Ovary (tissue), 9 donors: ENCODE data around the gene LRMDA. TPM values are rescaled to one million over a fixed set of nuclear protein-coding genes. Genes with fewer than 3 reads are reported as not detected.

Experiments
- DNase-seq, 5 donors: peaks; one replicate each; pipeline ENCODE4 v3.0.0-alpha.2; 2019 to 2020
- H3K27ac ChIP-seq, 2 donors: fragments of 200-600 bp; one replicate each; pipeline versions ENCODE4 v1.5.1 to v1.8.0; 2019 to 2022
- H3K27me3 ChIP-seq: fragments of 200-600 bp; one replicate; pipeline ENCODE4 v1.8.0; 2022
- H3K36me3 ChIP-seq: fragments of 200-600 bp; sonication (generic); one replicate; pipeline ENCODE4 v1.5.1; 2019
- H3K4me1 ChIP-seq: one replicate; pipeline ENCODE4 v1.8.1; 2013; ENCODE audit warnings: mild to moderate bottlenecking, moderate library complexity; ENCODE audit not compliant: insufficient read depth
- H3K4me3 ChIP-seq: fragments of 200-600 bp; sonication (generic); one replicate; pipeline ENCODE4 v1.5.1; 2017
- H3K9me3 ChIP-seq, 2 donors: fragments of 200-600 bp in 1 of 2; sonication (generic) in 1 of 2; one replicate each; pipeline versions ENCODE4 v1.5.1 to v1.8.1; 2013 to 2019; ENCODE audit warnings: mild to moderate bottlenecking in 1 of 2, moderate library complexity in 1 of 2
- CTCF ChIP-seq, 3 donors: fragments of 450-650 bp in 2 of 3; fragments of 200-600 bp in 1 of 3; IDR thresholded peaks; one replicate each; pipeline versions ENCODE4 v1.5.1 to v1.8.0; 2016 to 2022; ENCODE audit warnings: antibody characterized with exemption in 3 of 3, mild to moderate bottlenecking in 1 of 3
- EP300 ChIP-seq: sonication (generic); formaldehyde crosslinking; IDR thresholded peaks from one replicate; pipeline ENCODE4 v1.6.1; 2017; ENCODE audit warnings: antibody characterized with exemption
- POLR2A ChIP-seq: fragments of 450-650 bp; IDR thresholded peaks from one replicate; pipeline ENCODE4 v1.6.1; 2017; ENCODE audit warnings: antibody characterized with exemption, mild to moderate bottlenecking, moderate library complexity
- WGBS, 3 donors: extraction: QIAGEN DNeasy Blood & Tissue Kit in 1 of 3; methylation state at CpG; one replicate each; pipeline versions ENCODE4 v1.1.5 to v1.1.7; 2013 to 2017; 5-methylcytosine and 5-hydroxymethylcytosine counted together
- intact Hi-C, 4 donors: fragments of 100-400 bp; cut with DNase I; formaldehyde crosslinking; loops; one replicate each; pipeline versions ENCODE4 v1.11.0 to v1.15.1; 2022 to 2023
- polyA plus RNA-seq, 2 donors: library from polyadenylated mRNA; stranded (reverse); fragments of 200-250 nt in 1 of 2; fragments of 350-450 nt in 1 of 2; fragmentation: Illumina TruSeq in 1 of 2; extraction: RNeasy Lipid Tissue Mini Kit (QIAGEN cat#74804) in 1 of 2; gene quantifications; one replicate each; pipeline ENCODE4 v1.2.3, GENCODE V29; 2013 to 2014
- total RNA-seq, 7 donors: library from RNA; depleted of rRNA in 2 of 7; stranded (reverse); fragments of >200 nt in 2 of 7; fragmentation: NEBNext Ultra II Directional in 3 of 7; extraction: Animal tissue kit (Norgen Biotek cat#: 25700) in 3 of 7; gene quantifications; one replicate each; pipeline versions ENCODE4 v1.1.0 to v1.2.4, GENCODE V29; 2016 to 2023
- donor health status: DM: no; HTN: no; CAD: no; lungs with moderate emphysema.
- donor health status: DM: no; HTN: no; CAD: no.
- donor health status: Bipolar disorder and iron deficiency.
- donor health status: DM: yes; HTN: yes; CAD: no.
- donor health status: DM: no; HTN: no; CAD: no.
- donor health status: DM: yes; HTN: yes; CAD: no.

The LRMDA gene
- total and polyA plus RNA-seq, 9 donors, result 14.8 to 30.7 (median 22.9) TPM

- intact Hi-C loops, result no loop called here
- H3K27ac ChIP-seq, result no peak overlapping the region
These were observed 49.0 kb downstream of the LRMDA start for GRCh38 chr10:75480374-75480773.

DNA sequence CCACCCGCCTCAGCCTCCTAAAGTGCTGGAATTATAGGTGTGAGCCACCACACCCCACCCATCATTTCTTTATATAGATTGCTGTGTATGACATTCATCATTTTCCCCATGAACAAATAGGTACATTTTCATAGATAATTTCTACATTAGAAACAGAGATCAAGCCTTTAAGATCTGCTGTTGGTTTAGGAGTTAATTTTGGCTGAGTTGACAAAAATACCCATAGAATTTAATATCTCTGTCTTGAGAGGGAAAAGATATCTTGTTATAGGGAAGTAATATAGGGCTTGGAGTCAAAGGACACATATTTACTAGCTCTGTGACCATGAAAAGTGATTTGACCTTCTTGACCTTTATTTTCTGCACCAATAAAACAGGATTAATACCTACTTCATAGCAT, 51.8 kb downstream of the LRMDA start:
- intact Hi-C loops, result no loop called here
- no peak for DNase-seq
- 96 to 100% (median 97%) methylated on average over 1 of the region's 1 CpG for WGBS, 3 donors

More at GRCh38 chr10:75480374-75480773, 49.0 kb downstream of the LRMDA start:
- no peaks in the 10 kb centered on the region for H3K27me3 ChIP-seq
- no peaks in the 10 kb centered on the region for H3K36me3 ChIP-seq
- H3K9me3 ChIP-seq, result no peaks in the 10 kb centered on the region
- H3K4me3 ChIP-seq, result no peak overlapping the region
- DNase-seq, result no peak
- TF ChIP-seq POLR2A (no peak), CTCF (IDR thresholded peaks at IDR 0.05) (no peak), EP300 (no peak)
- WGBS, 3 donors, result 97 to 98% (median 98%) methylated on average over 3 of the region's 3 CpGs
- H3K4me1 ChIP-seq, result no peaks in the 10 kb centered on the region

DNA sequence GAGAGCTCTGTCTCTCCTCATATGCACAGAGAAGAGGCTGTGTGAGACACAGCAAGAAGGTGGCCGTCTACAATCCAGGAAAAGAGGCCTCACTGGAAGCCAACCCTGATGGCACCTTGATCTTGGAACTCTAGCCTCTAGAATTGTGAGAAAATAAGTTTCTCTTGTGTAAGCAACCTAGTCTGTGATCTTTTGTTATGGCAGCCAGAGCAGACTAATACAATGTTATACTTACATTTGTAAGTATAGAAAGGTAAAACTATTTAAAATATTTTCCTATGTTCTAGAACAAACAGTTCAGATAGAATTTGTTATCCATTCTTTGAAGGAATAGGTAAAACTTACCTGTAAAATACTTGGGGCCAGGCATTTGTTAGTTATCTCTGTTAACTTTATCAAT, 53.3 kb downstream of the LRMDA start:
- WGBS, 3 donors, result 96 to 100% (median 96%) methylated on average over 1 of the region's 1 CpG
- H3K9me3 ChIP-seq, result no peaks in the 10 kb centered on the region
- no peak for TF ChIP-seq CTCF (IDR thresholded peaks at IDR 0.05)
- TF ChIP-seq EP300, result no peak
- no peak for TF ChIP-seq POLR2A
- H3K4me3 ChIP-seq, result no peak overlapping the region
- no peak for DNase-seq
- peaks cover 1% of the 10 kb centered on the region for H3K4me1 ChIP-seq
- intact Hi-C loops, result no loop called here
- no peaks in the 10 kb centered on the region for H3K36me3 ChIP-seq
- no peak overlapping the region for H3K27ac ChIP-seq
- H3K27me3 ChIP-seq, result no peaks in the 10 kb centered on the region

More for the DNA sequence above, 51.8 kb downstream of the LRMDA start:
- no peak for TF ChIP-seq CTCF (IDR thresholded peaks at IDR 0.05)
- Histone ChIP-seq H3K36me3 (no peaks in the 10 kb centered on the region), H3K9me3 (no peaks in the 10 kb centered on the region), H3K4me1 (peaks cover 1% of the 10 kb centered on the region), H3K27me3 (no peaks in the 10 kb centered on the region), H3K27ac (no peak overlapping the region), H3K4me3 (no peak overlapping the region)

- no peak for DNase-seq
- Histone ChIP-seq H3K27me3 (no peaks in the 10 kb centered on the region), H3K27ac (no peak overlapping the region), H3K4me3 (no peak overlapping the region), H3K36me3 (no peaks in the 10 kb centered on the region), H3K9me3 (no peaks in the 10 kb centered on the region), H3K4me1 (peaks cover 1% of the 10 kb centered on the region)
- WGBS, 3 donors, result 64 to 83% (median 81%) methylated on average over 2 of the region's 2 CpGs
- intact Hi-C loops, result no loop called here
- no peak for TF ChIP-seq POLR2A
- TF ChIP-seq EP300, result no peak
- TF ChIP-seq CTCF (IDR thresholded peaks at IDR 0.05), result no peak
These were observed 55.2 kb downstream of the LRMDA start for GRCh38 chr10:75486591-75486990.
